Kidney epithelial cell (primary cell): ENCODE data around the gene RPTOR. TPM values are rescaled to one million over a fixed set of nuclear protein-coding genes. Genes with fewer than 3 reads are reported as not detected.

Experiments
- DNase-seq: peaks from one replicate; pipeline ENCODE4 v3.0.0-alpha.2; 2010; ENCODE audit warnings: low read depth
- H3K27me3 ChIP-seq: 2 replicates; pipeline ENCODE4 v1.6.0; 2011; ENCODE audit warnings: low read length; ENCODE audit not compliant: control insufficient read depth, insufficient read depth
- H3K36me3 ChIP-seq: 2 replicates; pipeline ENCODE4 v1.5.1; 2011; ENCODE audit warnings: low read length; ENCODE audit not compliant: control insufficient read depth, insufficient read depth
- H3K4me3 ChIP-seq: 2 replicates; pipeline ENCODE4 v1.5.1; 2011; ENCODE audit warnings: low read depth, mild to moderate bottlenecking, control low read depth, low read length
- CTCF ChIP-seq: IDR thresholded peaks from 2 replicates; pipeline ENCODE4 v1.5.1; 2011; ENCODE audit warnings: mild to moderate bottlenecking, moderate library complexity, low read length, control low read depth, inconsistent platforms; ENCODE audit not compliant: insufficient read depth, poor library complexity, severe bottlenecking
- total RNA-seq: library from RNA; depleted of rRNA; stranded (reverse); fragments of >200 nt; gene quantifications from 2 replicates; pipeline ENCODE4 v1.2.3, GENCODE V29; 2015

RPTOR gene
- total RNA-seq, 1 donor from 2014 or later, result 22.7 TPM

- no peak for DNase-seq
- TF ChIP-seq CTCF, result no peak
- Histone ChIP-seq H3K4me3 (no peak overlapping the region), H3K27me3 (no peaks in the 10 kb centered on the region), H3K36me3 (no peaks in the 10 kb centered on the region)
Observed at GRCh38 chr17:80753685-80754345, 209.2 kb downstream of the RPTOR start.

GRCh38 chr17:80754846-80755245 is 210.2 kb downstream of the RPTOR start:
- DNase-seq, result no peak
- Histone ChIP-seq H3K4me3 (no peak overlapping the region), H3K36me3 (no peaks in the 10 kb centered on the region), H3K27me3 (no peaks in the 10 kb centered on the region)
- TF ChIP-seq CTCF, result no peak

GRCh38 chr17:80755650-80756405 is 211.2 kb downstream of the RPTOR start:
- DNase-seq, result no peak
- Histone ChIP-seq H3K27me3 (no peaks in the 10 kb centered on the region), H3K36me3 (no peaks in the 10 kb centered on the region), H3K4me3 (no peak overlapping the region)
- TF ChIP-seq CTCF, result peak; percentile 23

GRCh38 chr17:80758481-80759376 is 214.1 kb downstream of the RPTOR start:
- H3K36me3 ChIP-seq, result no peaks in the 10 kb centered on the region
- DNase-seq, result no peak
- no peak overlapping the region for H3K4me3 ChIP-seq
- no peaks in the 10 kb centered on the region for H3K27me3 ChIP-seq
- TF ChIP-seq CTCF, result no peak

- no peak for TF ChIP-seq CTCF
- no peak for DNase-seq
- no peaks in the 10 kb centered on the region for H3K36me3 ChIP-seq
- no peak overlapping the region for H3K4me3 ChIP-seq
- no peaks in the 10 kb centered on the region for H3K27me3 ChIP-seq
Observed at GRCh38 chr17:80759377-80759673, 214.7 kb downstream of the RPTOR start.
